NB4 (cell line): Measurements from ENCODE around the gene CIB2.

ENCODE experiments used
- CTCF ChIP-seq: IDR thresholded peaks from one replicate; pipeline ENCODE4 v1.5.1; 2012; ENCODE audit warnings: low read depth, low read length
- MYC ChIP-seq: IDR thresholded peaks from 2 replicates; pipeline ENCODE4 v1.6.1; 2011; ENCODE audit warnings: low read depth, low read length
- POLR2A ChIP-seq: IDR thresholded peaks from 2 replicates; pipeline ENCODE4 v1.6.1; 2011; ENCODE audit warnings: mild to moderate bottlenecking; ENCODE audit not compliant: insufficient read length; ENCODE audit errors: extremely low read depth

GRCh38 chr15:78077871-78078210, 53.4 kb downstream of the CIB2 start:
- TF ChIP-seq CTCF: no peak
- TF ChIP-seq MYC: no peak
- TF ChIP-seq POLR2A: no peak
